NCI-H1417 (cell line): Measurements from ENCODE around the gene MSLN.

Experiments used
- DNase-seq, 3 experiments: peaks; one replicate each; lab custom pipeline; 2025; lab: John Stamatoyannopoulos, UW

MSLN gene

GRCh38 chr16:759110-759910, 1.2 kb upstream of the MSLN start:
- DNase-seq = no peak

GRCh38 chr16:760065-760464, 469 bp upstream of the MSLN start:
- DNase-seq = no peak

- no peak for DNase-seq
These were observed 1.3 kb downstream of the MSLN start for GRCh38 chr16:761625-762513.

- DNase-seq = no peak
These were observed 2.2 kb downstream of the MSLN start for GRCh38 chr16:762595-763268.

GRCh38 chr16:763369-764183, 3.0 kb downstream of the MSLN start:
- no peak for DNase-seq

GRCh38 chr16:764184-764750, 3.7 kb downstream of the MSLN start:
- DNase-seq = no peak

GRCh38 chr16:764848-765487, 4.4 kb downstream of the MSLN start:
- no peak for DNase-seq

GRCh38 chr16:765488-765865, 4.9 kb downstream of the MSLN start:
- no peak for DNase-seq

- DNase-seq = no peak
These were observed 5.7 kb downstream of the MSLN start for GRCh38 chr16:766008-766819.

GRCh38 chr16:766820-767640, 6.5 kb downstream of the MSLN start:
- no peak for DNase-seq

GRCh38 chr16:767743-768235, 7.3 kb downstream of the MSLN start:
- no peak for DNase-seq

- DNase-seq = no peak
These were observed 7.9 kb downstream of the MSLN start for GRCh38 chr16:768428-768827.

- no peak for DNase-seq
These were observed 8.8 kb downstream of the MSLN start for GRCh38 chr16:769184-769784.

GRCh38 chr16:769934-770333, 9.4 kb downstream of the MSLN start:
- no peak for DNase-seq

GRCh38 chr16:770411-770810, 9.9 kb downstream of the MSLN start:
- no peak for DNase-seq

- DNase-seq = peak in 1 of 3 experiments; percentile 39
These were observed 12.4 kb downstream of the MSLN start for GRCh38 chr16:772959-773358.

- no peak for DNase-seq
These were observed 13.8 kb downstream of the MSLN start for GRCh38 chr16:774086-775001.
